ENCODE data around the gene SLC35D2.
A peak's percentile ranks its signal among the peaks of the same experiment; 100 is the strongest.

The SLC35D2 gene

DNA sequence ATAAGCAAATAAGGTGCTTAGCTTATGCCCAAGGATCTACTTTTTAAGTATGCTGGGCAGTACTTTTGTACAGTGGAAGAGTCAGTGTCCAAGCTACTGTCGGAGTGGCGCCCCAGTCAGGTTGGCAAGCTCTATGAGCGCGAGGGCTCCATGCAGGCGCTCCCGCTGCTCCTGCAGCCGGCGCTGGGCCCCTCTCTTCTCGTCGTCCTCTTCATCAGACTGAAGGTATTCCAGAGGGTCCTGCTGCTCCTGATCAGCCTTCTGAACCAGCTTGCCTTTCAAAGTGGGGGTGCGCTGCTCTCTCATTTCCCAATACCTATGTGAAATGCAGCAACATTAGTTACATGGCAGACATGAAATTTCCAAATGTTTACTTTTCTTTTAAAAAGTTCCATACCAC is 4.6 kb upstream of the SLC35D2 start:
- H3K4me3 ChIP-seq (ENCODE audit: low read length) = no peak overlapping the region
- TF ChIP-seq, protein P1, sequence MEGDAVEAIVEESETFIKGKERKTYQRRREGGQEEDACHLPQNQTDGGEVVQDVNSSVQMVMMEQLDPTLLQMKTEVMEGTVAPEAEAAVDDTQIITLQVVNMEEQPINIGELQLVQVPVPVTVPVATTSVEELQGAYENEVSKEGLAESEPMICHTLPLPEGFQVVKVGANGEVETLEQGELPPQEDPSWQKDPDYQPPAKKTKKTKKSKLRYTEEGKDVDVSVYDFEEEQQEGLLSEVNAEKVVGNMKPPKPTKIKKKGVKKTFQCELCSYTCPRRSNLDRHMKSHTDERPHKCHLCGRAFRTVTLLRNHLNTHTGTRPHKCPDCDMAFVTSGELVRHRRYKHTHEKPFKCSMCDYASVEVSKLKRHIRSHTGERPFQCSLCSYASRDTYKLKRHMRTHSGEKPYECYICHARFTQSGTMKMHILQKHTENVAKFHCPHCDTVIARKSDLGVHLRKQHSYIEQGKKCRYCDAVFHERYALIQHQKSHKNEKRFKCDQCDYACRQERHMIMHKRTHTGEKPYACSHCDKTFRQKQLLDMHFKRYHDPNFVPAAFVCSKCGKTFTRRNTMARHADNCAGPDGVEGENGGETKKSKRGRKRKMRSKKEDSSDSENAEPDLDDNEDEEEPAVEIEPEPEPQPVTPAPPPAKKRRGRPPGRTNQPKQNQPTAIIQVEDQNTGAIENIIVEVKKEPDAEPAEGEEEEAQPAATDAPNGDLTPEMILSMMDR (IDR thresholded peaks at IDR 0.05; ENCODE audit: insufficient read depth, low read depth, low read length, missing control alignments) = no peak
- DNase-seq (ENCODE audit: low read depth) = no peak

DNA sequence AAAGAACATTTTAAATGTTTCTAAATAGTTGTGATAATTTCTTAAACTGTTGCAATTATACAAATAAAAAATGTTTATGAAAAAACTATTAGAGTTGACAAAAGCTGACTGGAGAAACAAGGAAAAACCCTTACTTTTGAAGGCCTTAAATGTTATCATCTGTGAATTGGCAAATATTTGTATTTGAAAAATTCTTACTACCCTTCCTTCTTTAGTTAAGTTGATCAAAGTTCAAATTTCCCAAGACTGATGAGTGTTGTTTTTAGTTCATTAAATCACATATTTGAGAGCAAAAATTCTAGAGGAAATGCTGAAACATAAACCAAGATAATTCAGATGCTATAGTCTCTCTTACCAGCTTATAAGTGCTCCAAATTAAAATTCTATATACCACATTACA is 2.6 kb upstream of the SLC35D2 start:
- TF ChIP-seq, protein P1 (IDR thresholded peaks at IDR 0.05; ENCODE audit: insufficient read depth, low read depth, low read length, missing control alignments) = no peak
- DNase-seq (ENCODE audit: low read depth) = no peak
- no peak overlapping the region for H3K4me3 ChIP-seq (ENCODE audit: low read length)

DNA sequence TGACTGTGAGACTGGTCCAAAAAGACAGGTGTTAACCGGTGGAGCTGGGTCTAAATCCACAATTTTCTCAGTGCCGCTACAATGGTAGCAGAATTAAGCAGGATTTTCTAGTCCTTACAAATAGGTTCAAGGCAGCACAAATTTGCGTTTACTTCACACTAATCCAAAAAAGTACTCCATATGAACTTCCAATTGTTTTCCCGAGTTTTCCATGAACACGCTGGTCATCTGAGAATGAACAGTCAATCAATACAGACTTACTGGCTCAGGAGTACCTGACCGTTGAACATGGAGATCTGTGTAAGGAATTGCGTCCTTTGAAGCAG is 709 bp downstream of the SLC35D2 start:
- TF ChIP-seq, protein P1 (IDR thresholded peaks at IDR 0.05; ENCODE audit: insufficient read depth, low read depth, low read length, missing control alignments) = no peak
- H3K4me3 ChIP-seq (ENCODE audit: low read length) = peak overlapping the region; percentile 66
- peak; percentile 18 for DNase-seq (ENCODE audit: low read depth)

DNA sequence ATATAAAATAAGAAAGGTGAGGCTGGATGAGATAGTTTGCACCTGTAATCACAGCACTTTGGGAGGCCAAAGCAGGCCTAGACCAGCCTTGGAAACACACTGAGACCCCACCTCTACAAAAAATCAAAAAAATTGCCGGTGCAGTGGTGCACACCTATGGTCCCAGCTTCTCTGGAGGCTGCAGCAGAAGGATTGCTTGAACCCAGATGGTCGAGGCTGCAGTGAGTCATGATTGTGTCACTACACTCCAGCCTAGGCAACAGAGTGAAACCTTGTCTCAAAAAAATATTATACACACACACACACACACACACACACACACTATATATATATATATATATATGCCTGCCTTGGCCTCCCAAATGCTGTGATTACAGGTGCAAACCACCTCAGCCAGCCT is 1.3 kb downstream of the SLC35D2 start:
- TF ChIP-seq, protein P1 (IDR thresholded peaks at IDR 0.05; ENCODE audit: insufficient read depth, low read depth, low read length, missing control alignments) = no peak
- peak; percentile 33 for DNase-seq (ENCODE audit: low read depth)
- H3K4me3 ChIP-seq (ENCODE audit: low read length) = no peak overlapping the region

DNA sequence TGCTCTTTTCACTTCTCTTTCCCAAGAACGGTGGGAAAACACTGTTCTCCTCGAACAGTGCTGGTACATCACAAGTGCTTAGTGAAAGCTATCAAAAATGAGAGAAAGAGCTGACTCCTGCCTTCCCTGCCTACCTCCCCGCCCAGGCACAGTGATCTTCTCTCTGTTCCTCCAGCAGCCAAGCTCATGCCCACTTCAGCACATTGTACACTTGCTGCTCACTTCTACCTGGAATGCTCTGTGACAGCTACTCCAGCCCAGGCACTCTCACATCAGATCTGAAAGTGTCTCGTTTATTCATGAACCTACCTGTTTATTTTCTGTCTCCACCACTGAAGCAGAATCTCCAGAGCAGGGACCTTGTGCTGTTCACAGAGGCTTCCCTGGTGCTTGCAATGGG is 1.8 kb downstream of the SLC35D2 start:
- DNase-seq (ENCODE audit: low read depth) = no peak
- H3K4me3 ChIP-seq (ENCODE audit: low read length) = no peak overlapping the region
- TF ChIP-seq, protein P1 (IDR thresholded peaks at IDR 0.05; ENCODE audit: insufficient read depth, low read depth, low read length, missing control alignments) = no peak

DNA sequence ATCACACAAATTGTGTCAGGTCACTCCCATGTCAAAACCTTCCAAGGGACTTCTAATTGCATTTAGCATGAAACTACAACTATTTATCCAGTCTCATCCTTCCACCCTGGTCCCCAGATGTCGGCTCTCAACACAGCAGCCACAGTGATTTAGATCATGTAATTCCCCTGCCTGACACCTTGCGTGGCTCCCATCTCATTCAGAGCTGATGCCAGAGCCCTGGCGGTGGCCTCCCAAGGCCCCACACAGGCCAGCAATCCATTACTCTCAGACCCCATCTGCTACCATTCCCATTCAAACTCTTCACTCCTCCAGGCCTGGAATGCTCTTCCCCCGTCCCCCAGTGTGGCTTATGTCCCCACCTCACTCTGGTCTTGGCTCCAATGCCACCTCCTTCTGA is 2.4 kb downstream of the SLC35D2 start:
- TF ChIP-seq, protein P1 (IDR thresholded peaks at IDR 0.05; ENCODE audit: insufficient read depth, low read depth, low read length, missing control alignments) = no peak
- no peak overlapping the region for H3K4me3 ChIP-seq (ENCODE audit: low read length)

DNA sequence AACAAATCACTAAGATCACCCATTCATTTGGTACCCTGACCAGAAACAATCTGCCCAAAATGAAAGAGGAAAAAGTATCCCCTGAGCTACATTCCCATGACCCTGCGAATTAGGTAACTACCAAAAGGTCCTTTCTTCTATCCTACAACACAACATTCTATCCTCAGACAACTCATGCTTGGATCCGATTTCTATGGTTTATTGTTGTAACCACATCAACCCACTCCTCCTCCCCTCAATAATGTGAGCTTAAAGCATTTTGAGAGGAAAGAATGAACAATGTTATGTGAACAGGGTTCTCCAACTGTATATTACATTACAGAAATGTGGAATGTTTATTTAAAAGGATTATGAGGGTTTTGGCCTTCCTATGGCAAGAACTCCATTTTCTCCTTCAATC is 4.0 kb downstream of the SLC35D2 start:
- TF ChIP-seq, protein P1 (IDR thresholded peaks at IDR 0.05; ENCODE audit: insufficient read depth, low read depth, low read length, missing control alignments) = no peak
- no peak for DNase-seq (ENCODE audit: low read depth)
- H3K4me3 ChIP-seq (ENCODE audit: low read length) = no peak overlapping the region

More for the DNA sequence above, 2.4 kb downstream of the SLC35D2 start:
- no peak for DNase-seq (ENCODE audit: low read depth)
